ENCODE data around the gene CTSE.
"Not testable (repeated sequence)": the region's sequence is repeated elsewhere in the genome, so short reads cannot be mapped to it uniquely, and the experiment has no call there.

The CTSE gene

DNA sequence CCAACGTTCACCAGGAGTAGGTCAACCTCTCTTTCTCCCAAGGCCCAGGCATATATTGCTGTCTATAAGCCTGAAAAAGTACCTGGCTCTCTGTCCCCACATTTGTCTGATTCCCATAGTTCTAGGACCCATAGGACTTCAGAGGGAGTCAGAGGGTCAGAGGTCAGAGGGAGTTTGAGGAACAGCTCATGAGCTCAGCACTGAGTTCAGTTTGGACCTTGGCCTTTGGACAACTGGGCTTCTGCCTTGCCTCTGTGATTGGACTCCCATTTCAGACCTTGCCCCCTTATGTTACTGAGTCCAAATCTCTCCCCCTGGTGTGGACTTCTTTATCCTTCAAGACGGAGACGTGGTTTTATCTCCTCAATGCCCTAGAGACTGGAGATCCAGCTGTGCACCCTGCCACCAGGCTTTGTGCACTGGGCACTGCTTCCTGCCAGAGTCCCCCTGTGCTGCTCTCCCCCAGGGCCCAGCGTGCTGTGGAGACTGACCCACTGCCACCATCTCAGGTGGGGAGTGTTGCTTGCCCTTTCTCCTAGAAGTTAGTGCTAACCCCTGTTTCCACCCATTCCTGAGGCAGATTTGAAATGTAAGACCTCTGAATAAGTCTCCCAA is 3.2 kb downstream of the CTSE start:
- no peak for DNase-seq (ENCODE audit: low read depth in 1 of 2, low spot score in 1 of 2)

DNA sequence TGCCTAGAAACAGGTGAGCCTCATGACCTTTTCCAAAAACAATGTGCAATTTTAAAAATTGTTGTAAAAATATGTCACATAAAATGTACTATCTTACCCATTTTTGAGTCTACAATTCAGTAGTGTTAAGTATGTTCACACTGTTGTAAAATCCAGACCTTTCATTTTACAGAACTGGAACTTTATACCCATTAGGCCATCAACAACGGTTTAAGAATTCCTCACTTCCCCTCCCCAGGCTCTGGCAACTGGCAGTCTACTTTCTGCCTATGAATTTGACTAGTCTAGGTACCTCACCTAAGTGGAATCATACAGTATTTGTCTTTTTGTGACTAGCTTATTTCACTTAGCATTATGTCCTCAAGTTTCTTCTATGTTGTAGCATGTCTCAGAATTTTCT is 8.6 kb downstream of the CTSE start:
- DNase-seq (ENCODE audit: low read depth in 1 of 2, low spot score in 1 of 2) = no peak

DNA sequence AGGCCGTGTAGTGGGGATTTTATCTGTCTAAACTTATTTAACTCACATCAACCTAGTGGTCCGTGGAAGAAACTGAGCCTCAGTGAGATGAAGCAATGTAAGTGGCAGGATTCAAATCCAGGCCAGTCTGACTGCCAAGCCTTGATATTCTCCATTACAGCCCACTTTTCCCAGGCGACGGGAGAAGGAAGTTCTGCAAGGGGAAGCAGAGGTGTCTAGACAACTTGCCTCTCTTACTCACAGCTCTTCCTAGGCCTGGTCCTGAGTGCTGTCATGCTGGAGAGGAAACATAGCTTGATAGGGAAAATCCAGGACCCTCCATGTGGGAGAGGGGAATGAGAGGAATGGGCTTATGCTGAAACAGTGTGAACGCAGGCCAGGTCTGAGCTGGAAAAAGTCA is 9.1 kb downstream of the CTSE start:
- DNase-seq (ENCODE audit: low read depth in 1 of 2, low spot score in 1 of 2) = no peak

DNA sequence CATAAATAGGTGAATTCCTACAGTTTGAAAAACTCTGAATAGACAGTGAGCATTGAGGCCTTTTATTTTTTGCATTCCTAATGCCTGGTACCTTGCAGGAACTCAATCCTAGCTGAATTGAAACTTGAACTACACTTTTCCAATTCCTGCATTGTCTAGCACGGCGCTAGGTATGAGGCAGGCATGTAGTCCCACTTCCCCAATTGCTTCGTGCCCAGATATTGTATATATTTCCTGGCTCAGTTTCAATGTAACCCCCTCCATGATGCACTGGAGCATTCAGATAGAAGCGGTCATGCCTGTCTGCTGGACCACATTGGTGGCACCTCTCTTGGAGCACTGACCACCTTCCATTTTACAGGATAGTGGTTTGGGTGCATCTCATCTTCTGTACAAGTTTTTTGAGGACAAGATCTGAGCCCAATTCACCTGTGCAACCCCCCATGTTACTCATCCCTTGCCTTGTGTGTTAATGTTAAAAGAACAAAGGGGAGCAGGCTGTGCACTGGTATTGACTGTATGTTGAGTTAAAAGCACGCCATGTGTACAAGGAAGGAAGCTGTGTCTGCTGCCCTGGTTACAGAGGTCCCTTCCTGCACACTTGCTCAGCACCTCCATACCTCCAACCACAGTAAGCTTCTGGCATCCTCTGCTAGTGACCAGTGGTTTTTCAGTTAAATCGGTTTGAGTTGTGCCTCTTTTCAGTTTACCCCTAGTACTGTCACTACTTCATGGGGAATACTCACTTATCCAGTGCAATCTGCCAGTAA is 10.5 kb downstream of the CTSE start:
- DNase-seq (ENCODE audit: low read depth in 1 of 2, low spot score in 1 of 2) = no peak

DNA sequence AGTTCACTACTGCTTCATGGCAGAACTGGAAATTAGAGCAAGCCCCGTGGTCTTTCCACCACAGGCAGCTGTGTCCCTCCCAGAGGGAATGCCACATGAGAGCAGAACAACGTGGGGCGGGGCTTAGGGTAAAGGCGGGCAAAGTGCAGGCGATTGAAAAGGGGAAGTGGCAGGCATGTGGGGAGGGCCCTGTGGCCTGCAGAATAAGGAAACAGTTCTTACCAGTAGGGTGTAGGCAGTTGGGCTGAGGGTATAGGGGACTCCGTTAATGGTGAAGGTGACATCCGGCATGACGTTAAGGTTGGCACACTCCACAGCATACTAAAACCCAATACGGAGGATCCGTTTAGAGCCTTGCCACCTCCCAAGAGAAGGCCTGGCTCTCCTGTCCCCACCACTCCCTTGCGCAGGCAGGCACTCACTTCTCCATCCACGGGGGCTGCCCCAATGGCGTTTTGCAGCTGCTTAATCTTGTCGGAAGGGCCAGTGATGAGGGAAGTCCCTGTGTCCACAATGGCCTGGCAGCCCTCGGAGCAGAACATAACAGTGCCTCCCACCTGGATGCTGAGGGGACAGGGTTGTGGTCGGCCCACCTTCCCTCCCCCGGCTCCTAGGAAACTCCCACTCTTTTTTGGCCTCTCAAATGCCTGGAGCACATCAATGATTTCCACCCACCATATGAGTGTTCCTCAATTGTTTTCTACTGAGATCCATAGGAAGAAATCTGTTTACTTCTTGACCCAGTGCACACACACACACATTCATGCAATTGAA is 11.4 kb downstream of the CTSE start:
- peak in 1 of 2 donors; percentile 8 for DNase-seq (ENCODE audit: low read depth in 1 of 2, low spot score in 1 of 2)

DNA sequence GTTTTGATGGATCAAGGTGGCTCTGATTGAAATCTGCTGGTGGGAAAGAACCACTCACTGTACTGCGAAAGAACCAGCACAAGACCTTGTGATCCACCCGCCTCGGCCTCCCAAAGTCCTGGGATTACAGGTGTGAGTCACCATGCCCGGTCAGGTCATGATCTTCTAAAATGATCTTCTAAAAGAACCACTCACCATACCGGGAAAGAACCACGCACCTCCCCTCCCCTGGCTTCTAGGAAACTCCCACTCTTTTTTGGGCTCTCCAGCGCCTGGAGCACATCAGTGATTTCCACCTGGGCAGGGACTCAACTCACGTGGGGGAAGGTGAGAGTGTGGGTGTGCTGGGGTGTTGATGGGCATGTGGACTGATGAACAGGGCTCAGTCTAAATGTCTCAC is 12.6 kb downstream of the CTSE start:
- no peak for DNase-seq (ENCODE audit: low read depth in 1 of 2, low spot score in 1 of 2)

DNA sequence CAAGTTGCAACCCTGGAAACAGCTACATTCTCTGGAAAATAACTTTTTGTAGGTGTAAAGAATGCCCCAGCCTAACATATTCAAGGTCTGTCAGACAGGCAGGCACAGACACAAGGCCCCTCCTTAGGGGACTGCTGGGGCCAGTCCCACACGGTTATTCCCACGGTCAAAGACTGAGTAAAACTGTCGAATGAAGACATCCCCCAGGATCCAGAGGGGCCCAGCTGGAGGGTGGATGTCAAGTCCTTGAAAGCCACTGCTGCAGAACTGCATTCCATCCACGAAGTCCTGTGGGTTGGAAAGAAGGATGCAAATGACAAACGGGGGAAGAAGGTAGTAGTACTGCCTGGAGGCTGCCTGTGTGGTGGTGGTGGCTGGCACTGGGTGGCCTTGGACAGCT is 13.6 kb downstream of the CTSE start:
- DNase-seq (ENCODE audit: low read depth in 1 of 2, low spot score in 1 of 2) = no peak

DNA sequence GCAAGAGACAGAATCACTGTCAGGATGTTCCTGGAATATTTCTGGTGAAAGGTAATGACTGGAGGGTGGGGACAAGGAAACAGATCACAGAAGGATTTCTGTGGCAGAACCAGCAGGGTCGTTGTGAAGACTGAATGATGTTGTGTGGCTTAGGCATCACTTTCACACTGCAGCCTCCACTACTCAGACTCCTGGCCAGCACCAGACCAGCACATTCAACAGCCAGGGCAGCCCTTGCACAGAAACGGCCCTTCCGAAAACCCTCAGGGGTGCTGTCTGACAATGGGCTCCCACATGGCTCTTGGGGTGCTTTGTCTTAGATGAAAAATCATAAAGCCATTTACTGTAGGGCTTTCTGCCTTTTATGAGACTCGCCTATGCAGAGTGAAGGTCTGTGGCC is 16.7 kb downstream of the CTSE start:
- DNase-seq (ENCODE audit: low read depth in 1 of 2, low spot score in 1 of 2) = no peak

DNA sequence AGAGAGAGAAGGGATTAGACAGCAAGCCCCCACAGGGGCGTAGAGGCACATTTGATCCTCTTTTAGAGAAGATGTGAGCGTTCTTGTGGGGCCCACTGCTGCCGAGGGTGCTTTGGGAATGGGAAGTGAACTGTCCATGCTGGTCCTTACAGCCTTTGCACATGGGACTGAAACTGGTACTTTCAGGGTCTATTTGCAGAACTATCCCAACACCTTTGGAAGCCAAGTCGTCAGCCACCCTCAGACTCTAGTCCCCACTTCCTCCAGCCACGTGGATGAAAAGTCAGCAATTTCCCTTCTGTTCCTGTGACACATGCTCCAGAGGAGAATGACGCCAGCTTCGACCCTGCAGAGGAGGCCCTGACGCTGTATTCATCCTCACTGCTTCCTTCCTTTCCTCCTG is 17.9 kb downstream of the CTSE start:
- DNase-seq (ENCODE audit: low read depth in 1 of 2, low spot score in 1 of 2) = no peak

DNA sequence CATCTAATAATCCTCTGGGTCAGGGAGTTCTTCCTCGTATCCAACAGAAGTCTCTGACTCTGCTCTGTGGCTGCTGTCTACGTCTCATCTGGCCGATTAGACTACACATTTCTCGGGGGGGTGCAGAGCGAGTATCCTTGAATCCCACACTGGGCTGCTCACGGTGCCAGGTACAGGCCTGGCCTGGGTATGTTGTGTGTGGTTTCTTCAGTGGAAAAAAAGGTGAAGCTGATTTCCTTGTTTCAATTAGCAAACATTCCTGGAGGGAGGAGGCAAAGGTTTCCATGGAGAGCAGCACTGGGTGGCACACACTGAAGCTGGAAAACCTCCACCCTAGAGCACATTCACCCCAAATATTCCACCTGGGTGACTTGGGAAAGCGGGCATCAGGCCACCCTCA is 18.5 kb downstream of the CTSE start:
- no peak for DNase-seq (ENCODE audit: low read depth in 1 of 2, low spot score in 1 of 2)

DNA sequence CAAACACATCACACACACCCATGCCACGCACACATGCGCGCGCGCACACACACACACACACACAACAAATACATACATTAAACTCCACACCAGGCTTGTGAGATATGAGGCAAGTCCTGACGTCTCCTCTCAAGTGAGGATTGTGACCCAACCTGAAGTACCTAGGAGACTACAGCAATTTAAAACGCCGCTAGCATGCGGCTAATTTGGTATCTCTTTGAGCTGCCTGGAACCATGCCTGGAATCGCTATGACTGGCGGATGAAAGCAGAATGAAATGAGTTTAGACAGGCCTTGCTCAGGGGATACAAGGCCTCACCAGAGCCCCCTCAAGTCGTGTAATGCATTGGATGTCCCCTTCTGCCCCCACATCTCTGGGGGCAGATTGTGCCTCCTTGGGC is 18.9 kb downstream of the CTSE start:
- DNase-seq (ENCODE audit: low read depth in 1 of 2, low spot score in 1 of 2) = no peak

DNA sequence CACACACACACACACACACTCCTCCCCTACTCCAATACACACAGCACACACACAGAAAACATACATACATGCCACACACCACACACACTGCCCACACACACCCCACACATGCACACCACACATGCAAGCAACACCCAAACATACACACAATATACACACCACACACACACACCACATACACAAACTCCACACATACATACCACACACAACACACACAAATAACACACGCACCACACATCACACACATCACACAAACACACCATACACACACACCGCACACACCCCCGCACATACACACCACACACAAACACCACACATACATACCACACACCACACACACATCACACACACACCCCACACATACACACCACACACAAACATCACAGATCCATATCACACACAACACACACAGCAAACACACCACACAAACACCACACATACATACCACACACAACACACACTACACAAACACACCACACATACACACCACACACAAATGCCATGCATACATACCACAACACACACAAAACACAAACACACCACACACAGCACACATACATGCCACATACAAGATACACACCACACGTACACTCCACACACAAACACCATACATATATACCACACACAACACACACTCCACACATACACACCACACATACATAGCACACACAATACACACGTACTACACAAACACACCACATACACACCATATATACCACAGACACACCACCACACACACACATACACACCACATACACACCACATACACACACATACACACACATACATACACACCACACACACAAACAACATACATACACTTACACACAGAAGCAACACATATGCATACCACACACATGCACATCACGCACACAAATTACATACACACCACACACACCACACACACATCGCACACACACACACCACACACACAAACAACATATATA is 19.6 kb downstream of the CTSE start:
- DNase-seq (ENCODE audit: low read depth in 1 of 2, low spot score in 1 of 2) = no peak

DNA sequence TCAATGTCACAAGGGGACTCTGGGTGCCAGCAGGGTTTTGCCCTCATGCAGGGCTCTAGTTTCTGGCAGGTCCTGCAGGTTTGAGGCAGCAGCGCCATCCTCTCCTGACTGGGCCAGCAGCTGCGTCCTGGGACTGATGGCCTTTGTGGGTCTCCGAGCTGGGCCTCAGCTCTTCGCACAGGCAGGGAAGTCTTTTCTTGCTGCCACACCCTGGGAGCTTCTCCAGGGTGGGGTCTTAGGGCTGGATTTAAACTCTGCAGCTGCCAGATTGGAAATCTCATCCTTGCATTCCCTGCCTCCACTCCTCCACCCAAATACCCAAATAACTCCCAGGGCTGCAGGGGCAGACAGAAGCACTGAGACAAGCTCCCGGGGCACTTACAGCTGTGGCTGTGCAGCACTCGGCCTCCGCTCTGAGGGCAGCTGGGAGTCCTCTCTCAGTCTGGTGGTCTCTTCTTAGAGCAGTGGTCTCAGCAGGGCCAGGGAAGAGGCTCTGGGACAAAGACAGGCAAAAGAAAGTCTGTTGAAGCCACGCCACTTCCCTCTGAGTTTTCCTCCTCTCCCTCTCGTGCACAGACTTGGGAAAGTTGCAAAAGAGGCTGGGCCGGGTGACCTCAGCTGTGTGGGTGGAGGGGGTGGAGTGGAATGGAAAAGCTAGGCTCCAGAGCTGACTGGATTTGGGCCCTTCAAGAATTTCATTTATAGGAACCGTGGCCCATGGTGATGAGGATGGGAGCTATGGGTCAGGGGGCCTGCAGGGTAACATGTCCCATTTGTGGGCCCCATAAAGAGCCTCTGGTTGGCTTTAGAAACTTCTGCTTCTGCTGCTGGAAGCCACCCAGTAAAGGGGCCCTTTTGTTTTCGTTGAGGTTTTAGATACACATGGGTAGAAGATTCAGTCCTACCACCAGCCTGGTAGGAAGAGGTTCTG is 20.6 kb downstream of the CTSE start, which contains the start of gene RAB7B:
Gene RAB7B, minus strand, starts transcription at position 525 of the 931 bp plus-strand sequence. CDS start 9,260 bp downstream, outside the sequence.
- DNase-seq (ENCODE audit: low read depth in 1 of 2, low spot score in 1 of 2) = no peak

DNA sequence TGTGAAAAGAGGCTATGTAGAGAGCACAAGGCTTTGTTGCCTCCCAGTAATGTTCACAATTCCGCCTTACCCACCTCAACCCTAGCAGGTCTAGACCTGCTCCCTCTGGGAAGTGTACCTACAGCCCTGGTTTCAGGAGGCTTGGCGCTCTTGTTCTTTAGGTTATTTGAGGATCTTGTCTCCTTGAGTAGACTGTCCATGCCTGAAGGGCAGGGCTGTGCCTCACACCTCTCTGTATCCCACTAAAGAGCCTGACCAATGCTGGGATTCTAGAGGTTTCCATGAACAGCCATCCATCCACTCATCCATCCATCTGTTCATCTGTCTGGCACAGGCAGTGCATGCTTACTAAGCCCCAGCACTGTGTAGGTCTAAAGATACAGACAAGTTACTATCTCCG is 21.5 kb downstream of the CTSE start:
- no peak for DNase-seq (ENCODE audit: low read depth in 1 of 2, low spot score in 1 of 2)

DNA sequence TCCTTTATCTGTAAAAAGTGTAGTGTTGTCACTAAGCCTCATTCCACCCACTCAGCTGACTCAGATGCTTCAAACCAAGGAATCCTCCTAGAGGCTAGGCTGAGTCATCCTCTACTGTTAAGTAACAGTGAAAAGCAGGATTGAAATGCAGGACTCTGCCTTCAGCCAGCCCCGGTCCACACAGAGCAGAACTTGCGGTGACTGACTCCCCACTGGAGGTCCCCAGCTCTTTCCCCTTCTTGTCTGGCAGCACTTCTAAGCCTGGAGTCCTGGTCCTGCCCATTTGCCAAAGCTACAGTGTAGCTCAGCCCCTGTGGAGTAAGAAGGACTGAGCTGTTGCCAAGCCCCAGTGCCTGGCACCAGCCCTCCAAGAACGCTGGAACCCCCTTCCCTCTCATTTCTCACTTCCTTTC is 22.2 kb downstream of the CTSE start:
- DNase-seq (ENCODE audit: low read depth in 1 of 2, low spot score in 1 of 2) = no peak

DNA sequence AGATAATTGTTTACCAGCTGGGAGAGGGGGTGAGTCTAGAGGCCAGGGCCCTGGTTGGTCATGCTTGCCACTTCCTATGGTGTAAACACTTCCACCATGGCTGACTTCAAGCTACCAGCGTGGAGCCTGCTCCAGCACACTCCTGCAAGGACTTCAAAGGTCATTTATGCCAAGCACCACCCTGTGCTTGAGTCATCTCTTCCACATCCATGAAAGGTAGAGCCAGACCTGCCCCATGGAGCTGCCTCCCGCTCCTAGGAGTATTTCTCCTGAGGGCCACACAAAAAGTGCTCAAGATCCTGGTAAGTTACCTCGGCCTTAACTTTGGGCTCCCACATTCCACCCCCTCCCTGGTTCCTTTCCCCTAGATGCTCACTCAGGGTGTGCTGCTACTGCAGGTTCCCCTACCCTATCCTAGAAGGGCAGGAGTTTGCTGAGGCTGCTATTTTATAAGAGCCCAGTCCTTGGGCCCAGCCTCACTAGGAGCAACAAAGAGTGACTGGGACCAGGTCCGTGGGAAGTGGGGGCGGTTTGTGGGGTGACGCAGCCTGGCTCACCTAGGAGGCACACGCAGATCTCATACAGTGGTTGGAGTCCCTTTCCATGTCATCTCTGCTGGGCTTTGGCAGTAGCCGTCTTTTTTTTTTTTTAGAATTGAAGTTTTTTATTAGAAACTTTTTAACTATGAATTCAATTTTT is 22.9 kb downstream of the CTSE start:
- no peak for DNase-seq (ENCODE audit: low read depth in 1 of 2, low spot score in 1 of 2)

DNA sequence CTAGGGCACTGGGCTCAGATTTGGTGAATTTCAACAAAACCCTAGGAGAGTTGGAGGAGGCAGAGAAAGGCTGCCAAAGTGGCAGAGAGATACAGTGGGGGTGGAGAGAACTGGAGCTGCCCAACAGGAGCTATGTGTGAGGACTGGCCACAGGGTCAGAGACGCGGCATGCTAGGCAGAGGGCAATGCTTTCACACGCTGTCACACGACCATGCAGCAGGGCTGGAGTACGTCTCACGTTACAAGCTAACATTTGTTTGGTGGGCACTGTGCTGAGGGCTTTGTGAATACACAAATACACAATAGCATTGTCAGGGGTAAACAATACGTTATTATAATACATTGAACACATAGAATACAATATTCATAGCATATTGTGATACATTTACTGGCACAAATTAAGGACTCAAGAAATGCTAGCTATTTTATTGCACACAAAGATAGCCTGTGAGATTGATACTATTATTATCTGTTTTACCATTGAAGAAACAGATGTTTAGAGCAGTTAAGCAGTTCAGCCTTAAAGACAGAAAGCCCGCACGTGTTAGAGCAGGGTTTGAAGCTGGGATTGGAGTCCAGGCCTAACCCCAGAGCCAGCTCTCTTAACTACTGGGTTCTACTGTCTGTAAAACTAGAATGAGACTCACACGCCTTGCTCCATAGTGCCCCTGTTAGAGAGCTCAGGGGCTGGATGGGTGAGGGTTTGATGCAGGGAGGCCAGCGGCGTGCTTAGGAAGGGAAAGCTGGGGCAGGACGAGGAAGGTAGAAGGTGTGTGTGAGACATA is 25.0 kb downstream of the CTSE start:
- no peak for DNase-seq (ENCODE audit: low read depth in 1 of 2, low spot score in 1 of 2)

DNA sequence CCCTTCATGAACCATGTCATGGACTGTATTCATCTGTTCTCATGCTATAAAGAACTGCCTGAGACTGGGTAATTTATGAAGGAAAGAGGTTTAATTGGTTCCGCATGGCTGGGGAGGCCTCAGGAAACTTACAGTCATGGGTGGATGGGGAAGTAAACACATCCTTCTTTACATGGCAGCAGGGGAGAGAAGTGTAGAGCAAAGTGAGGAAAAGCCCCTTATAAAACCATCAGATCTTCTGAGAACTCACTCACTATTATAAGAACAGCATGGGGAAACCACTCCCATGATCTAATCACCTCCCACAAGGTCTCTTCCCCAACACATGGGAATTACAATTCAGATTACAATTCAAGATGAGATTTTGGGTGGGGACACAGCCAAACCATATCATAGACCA is 27.1 kb downstream of the CTSE start:
- DNase-seq (ENCODE audit: low read depth in 1 of 2, low spot score in 1 of 2) = not testable (repeated sequence)

DNA sequence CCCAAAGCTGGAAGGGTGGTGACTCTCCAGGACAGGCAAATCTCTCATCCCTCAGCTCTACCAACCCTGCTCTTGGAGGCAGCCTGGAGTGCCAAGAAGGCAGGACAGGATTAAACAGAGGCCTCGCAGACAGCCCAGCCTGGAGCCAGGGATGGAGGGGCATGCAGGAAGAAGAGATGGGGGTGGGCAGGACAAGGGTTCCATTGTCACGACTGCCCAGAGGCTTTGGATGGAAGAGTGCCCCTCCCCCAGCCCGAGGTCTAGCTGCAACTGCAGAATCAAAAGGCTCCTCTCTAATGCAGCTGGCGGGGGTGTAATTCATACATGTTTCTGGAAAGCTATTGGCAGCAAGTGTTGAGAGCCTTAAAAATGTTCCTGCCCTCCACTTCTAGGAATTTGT is 29.3 kb downstream of the CTSE start:
- DNase-seq (ENCODE audit: low read depth in 1 of 2, low spot score in 1 of 2) = no peak
